Inflammatory macrophage (primary cell): Measurements from ENCODE around the gene DPP10.
"Not testable (repeated sequence)": the region's sequence is repeated elsewhere in the genome, so short reads cannot be mapped to it uniquely, and the experiment has no call there.

ENCODE experiments used
- DNase-seq, 2 donors: peaks; one replicate each; pipeline ENCODE4 v3.0.0-alpha.2; 2020 to 2022

The DPP10 gene

GRCh38 chr2:114821055-114821454 lies 378.6 kb downstream of the DPP10 start:
- DNase-seq: no peak

GRCh38 chr2:114843963-114844362 lies 401.5 kb downstream of the DPP10 start:
- DNase-seq: no peak

- DNase-seq: no peak
These were observed 414.8 kb downstream of the DPP10 start for GRCh38 chr2:114857196-114857595.

GRCh38 chr2:114859726-114860510 lies 417.5 kb downstream of the DPP10 start:
- DNase-seq: no peak

GRCh38 chr2:114862243-114862642 lies 419.8 kb downstream of the DPP10 start:
- no peak for DNase-seq

- DNase-seq: no peak
These were observed 422.5 kb downstream of the DPP10 start for GRCh38 chr2:114864901-114865300.

GRCh38 chr2:114880046-114880445 lies 437.6 kb downstream of the DPP10 start:
- DNase-seq: no peak

- DNase-seq: no peak
These were observed 477.5 kb downstream of the DPP10 start for GRCh38 chr2:114919985-114920384.

GRCh38 chr2:114922076-114922475 lies 479.6 kb downstream of the DPP10 start:
- DNase-seq: no peak

- DNase-seq: no peak
These were observed 483.1 kb downstream of the DPP10 start for GRCh38 chr2:114925296-114926255.

- no peak for DNase-seq
These were observed 483.9 kb downstream of the DPP10 start for GRCh38 chr2:114926303-114926702.

GRCh38 chr2:114929225-114929624 lies 486.8 kb downstream of the DPP10 start:
- no peak for DNase-seq

GRCh38 chr2:114933671-114934241 lies 491.3 kb downstream of the DPP10 start:
- DNase-seq: no peak

- no peak for DNase-seq
These were observed 492.6 kb downstream of the DPP10 start for GRCh38 chr2:114935031-114935430.

- no peak for DNase-seq
These were observed 495.0 kb downstream of the DPP10 start for GRCh38 chr2:114937366-114937930.

- DNase-seq: no peak
These were observed 498.5 kb downstream of the DPP10 start for GRCh38 chr2:114940785-114941458.

GRCh38 chr2:114949228-114949804 lies 506.9 kb downstream of the DPP10 start:
- DNase-seq: no peak

GRCh38 chr2:114960389-114960788 lies 517.9 kb downstream of the DPP10 start:
- DNase-seq: no peak

- no peak for DNase-seq
These were observed 520.1 kb downstream of the DPP10 start for GRCh38 chr2:114962532-114962931.

- no peak for DNase-seq
These were observed 526.4 kb downstream of the DPP10 start for GRCh38 chr2:114968748-114969400.

- not testable (repeated sequence) for DNase-seq
These were observed 561.9 kb downstream of the DPP10 start for GRCh38 chr2:115004321-115004720.
